SK-N-SH treated with all-trans-retinoic acid at 6 μM for 48 hours (cell line): ENCODE measurements around the gene KIFC3.

Source experiments
- ATAC-seq: fragments of 200-7000 bp; cut with Tn5 transposase; 3 replicates; pipeline ENCODE4 v1.9.1; 2020; ENCODE audit warnings: mild to moderate bottlenecking, moderate library complexity
- ARNTL ChIP-seq: fragments of 450-650 bp; formaldehyde crosslinking; IDR thresholded peaks from 2 replicates; pipeline ENCODE4 v1.5.0; 2020; ENCODE audit warnings: low read depth, mild to moderate bottlenecking, moderate library complexity, borderline replicate concordance
- BACH2 ChIP-seq: fragments of 250-450 bp; sonication (Bioruptor Pico); IDR thresholded peaks from 2 replicates; pipeline ENCODE4 v1.9.0; 2021; ENCODE audit warnings: mild to moderate bottlenecking, borderline replicate concordance
- CSDC2 ChIP-seq: fragments of 250-450 bp; sonication (Bioruptor Pico); IDR thresholded peaks from 2 replicates; pipeline ENCODE4 v1.5.0; 2020; ENCODE audit warnings: mild to moderate bottlenecking, moderate library complexity
- ESRRG ChIP-seq: fragments of 250-450 bp; sonication (Bioruptor Pico); IDR thresholded peaks from 2 replicates; pipeline ENCODE4 v1.6.1; 2021; ENCODE audit warnings: mild to moderate bottlenecking
- GLIS3 ChIP-seq: fragments of 250-450 bp; sonication (Bioruptor Pico); IDR thresholded peaks from 2 replicates; pipeline ENCODE4 v1.5.0; 2020; ENCODE audit warnings: mild to moderate bottlenecking, moderate library complexity
- ISL1 ChIP-seq: fragments of 250-450 bp; sonication (Bioruptor Pico); IDR thresholded peaks from 2 replicates; pipeline ENCODE4 v2.1.2; 2022; ENCODE audit warnings: mild to moderate bottlenecking, moderate library complexity
- OSR1 ChIP-seq: fragments of 250-450 bp; sonication (Bioruptor Pico); IDR thresholded peaks from 2 replicates; pipeline ENCODE4 v1.8.0; 2022; ENCODE audit warnings: moderate library complexity, mild to moderate bottlenecking, inconsistent platforms
- PPARA ChIP-seq: fragments of 250-450 bp; sonication (Bioruptor Pico); IDR thresholded peaks from 2 replicates; pipeline ENCODE4 v1.5.0; 2020; ENCODE audit warnings: mild to moderate bottlenecking, borderline replicate concordance
- RARB ChIP-seq: fragments of 250-450 bp; sonication (Bioruptor Pico); IDR thresholded peaks from 2 replicates; pipeline ENCODE4 v1.8.0; 2021; ENCODE audit warnings: mild to moderate bottlenecking, moderate library complexity
- SNAI2 ChIP-seq: fragments of 250-450 bp; sonication (Bioruptor Pico); IDR thresholded peaks from 2 replicates; pipeline ENCODE4 v1.5.0; 2020; ENCODE audit warnings: mild to moderate bottlenecking, moderate library complexity
- TCF4 ChIP-seq: fragments of 250-450 bp; sonication (Bioruptor Pico); IDR thresholded peaks from 2 replicates; pipeline ENCODE4 v1.8.0; 2021; ENCODE audit warnings: mild to moderate bottlenecking, moderate library complexity, borderline replicate concordance
- TOX ChIP-seq: fragments of 250-450 bp; sonication (Bioruptor Pico); IDR thresholded peaks from 2 replicates; pipeline ENCODE4 v1.8.0; 2021; ENCODE audit warnings: mild to moderate bottlenecking, moderate library complexity, borderline replicate concordance
- ZC3H10 ChIP-seq: fragments of 250-450 bp; sonication (Bioruptor Pico); IDR thresholded peaks from 2 replicates; pipeline ENCODE4 v1.5.1; 2021; ENCODE audit warnings: mild to moderate bottlenecking, moderate library complexity
- ZFP3 ChIP-seq: fragments of 250-450 bp; sonication (Bioruptor Pico); IDR thresholded peaks from 2 replicates; pipeline ENCODE4 v1.5.0; 2020; ENCODE audit warnings: mild to moderate bottlenecking, moderate library complexity
- ZFP30 ChIP-seq: fragments of 450-650 bp; formaldehyde crosslinking; IDR thresholded peaks from 2 replicates; pipeline ENCODE4 v1.5.0; 2022; ENCODE audit warnings: mild to moderate bottlenecking, moderate library complexity
- ZNF565 ChIP-seq: fragments of 450-650 bp; formaldehyde crosslinking; conservative IDR thresholded peaks from 2 replicates; pipeline ENCODE4 v1.5.0; 2020; ENCODE audit warnings: low read depth, mild to moderate bottlenecking, moderate library complexity
- ZNF70 ChIP-seq: fragments of 450-650 bp; formaldehyde crosslinking; IDR thresholded peaks from 2 replicates; pipeline ENCODE4 v1.5.0; 2020; ENCODE audit warnings: mild to moderate bottlenecking, moderate library complexity
- ZNF8 ChIP-seq: fragments of 450-650 bp; formaldehyde crosslinking; IDR thresholded peaks from 2 replicates; pipeline ENCODE4 v1.5.0; 2020; ENCODE audit warnings: mild to moderate bottlenecking, moderate library complexity
- TF ChIP-seq, protein P1 (sequence below): fragments of 250-450 bp; sonication (Bioruptor Pico); IDR thresholded peaks from 2 replicates; pipeline ENCODE4 v1.5.1; 2020; ENCODE audit warnings: low read depth, mild to moderate bottlenecking, moderate library complexity
- TF ChIP-seq, protein P2 (sequence below): fragments of 250-450 bp; sonication (Bioruptor Pico); IDR thresholded peaks from 2 replicates; pipeline ENCODE4 v1.5.0; 2020; ENCODE audit warnings: mild to moderate bottlenecking, moderate library complexity
- TF ChIP-seq, protein P3 (sequence below): fragments of 250-450 bp; sonication (Bioruptor Pico); IDR thresholded peaks from 2 replicates; pipeline ENCODE4 v1.8.0; 2020; ENCODE audit warnings: mild to moderate bottlenecking, moderate library complexity, borderline replicate concordance
- TF ChIP-seq, protein P4 (sequence below): fragments of 250-450 bp; sonication (Bioruptor Pico); IDR thresholded peaks from 2 replicates; pipeline ENCODE4 v1.5.1; 2021; ENCODE audit warnings: mild to moderate bottlenecking, moderate library complexity
- TF ChIP-seq, protein P5 (sequence below): fragments of 250-450 bp; sonication (Bioruptor Pico); IDR thresholded peaks from 2 replicates; pipeline ENCODE4 v1.8.0; 2021; ENCODE audit warnings: low read depth, mild to moderate bottlenecking, moderate library complexity, borderline replicate concordance

Gene KIFC3

DNA sequence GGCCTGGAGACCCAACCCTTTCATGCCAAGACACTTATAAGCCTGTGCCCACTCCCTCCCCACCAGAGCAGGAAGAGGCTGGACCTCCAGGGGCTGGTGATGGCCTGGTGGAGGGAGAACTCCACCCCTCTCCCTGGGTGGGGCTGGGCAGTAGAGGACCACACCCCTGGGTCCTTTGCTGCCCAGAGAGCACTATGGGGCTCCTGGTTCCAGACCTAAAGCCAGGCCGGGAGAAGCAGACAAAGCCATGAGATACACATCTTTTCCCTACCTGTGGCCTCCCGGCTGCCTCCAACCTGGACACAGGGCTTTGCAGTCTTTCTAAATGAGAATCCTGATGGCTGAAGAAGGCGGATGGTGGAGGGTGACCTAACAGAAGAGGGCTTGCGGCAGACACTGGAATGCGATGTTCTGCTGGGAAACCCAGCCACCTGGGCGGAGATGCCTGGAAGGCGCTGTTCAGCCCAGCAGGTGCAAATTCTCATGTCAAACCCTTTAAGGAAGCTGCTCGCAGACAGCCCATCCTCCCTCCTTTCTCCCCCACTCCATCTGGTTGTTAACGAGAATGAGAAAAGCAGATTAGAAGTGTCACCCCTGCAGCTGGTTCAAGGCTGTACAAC, 43.9 kb upstream of the KIFC3 start:
- no peak for TF ChIP-seq PPARA (CRISPR knock-in tag)
- TF ChIP-seq RARB (CRISPR knock-in tag), result no peak
- TF ChIP-seq TCF4 (CRISPR knock-in tag), result no peak
- TF ChIP-seq GLIS3, result no peak
- no peak for TF ChIP-seq CSDC2 (CRISPR knock-in tag)
- TF ChIP-seq, protein P1, sequence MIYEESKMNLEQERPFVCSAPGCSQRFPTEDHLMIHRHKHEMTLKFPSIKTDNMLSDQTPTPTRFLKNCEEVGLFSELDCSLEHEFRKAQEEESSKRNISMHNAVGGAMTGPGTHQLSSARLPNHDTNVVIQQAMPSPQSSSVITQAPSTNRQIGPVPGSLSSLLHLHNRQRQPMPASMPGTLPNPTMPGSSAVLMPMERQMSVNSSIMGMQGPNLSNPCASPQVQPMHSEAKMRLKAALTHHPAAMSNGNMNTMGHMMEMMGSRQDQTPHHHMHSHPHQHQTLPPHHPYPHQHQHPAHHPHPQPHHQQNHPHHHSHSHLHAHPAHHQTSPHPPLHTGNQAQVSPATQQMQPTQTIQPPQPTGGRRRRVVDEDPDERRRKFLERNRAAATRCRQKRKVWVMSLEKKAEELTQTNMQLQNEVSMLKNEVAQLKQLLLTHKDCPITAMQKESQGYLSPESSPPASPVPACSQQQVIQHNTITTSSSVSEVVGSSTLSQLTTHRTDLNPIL (CRISPR knock-in tag), result no peak
- TF ChIP-seq ZC3H10 (CRISPR knock-in tag), result no peak
- no peak for TF ChIP-seq ZNF565 (CRISPR knock-in tag)
- TF ChIP-seq, protein P2, sequence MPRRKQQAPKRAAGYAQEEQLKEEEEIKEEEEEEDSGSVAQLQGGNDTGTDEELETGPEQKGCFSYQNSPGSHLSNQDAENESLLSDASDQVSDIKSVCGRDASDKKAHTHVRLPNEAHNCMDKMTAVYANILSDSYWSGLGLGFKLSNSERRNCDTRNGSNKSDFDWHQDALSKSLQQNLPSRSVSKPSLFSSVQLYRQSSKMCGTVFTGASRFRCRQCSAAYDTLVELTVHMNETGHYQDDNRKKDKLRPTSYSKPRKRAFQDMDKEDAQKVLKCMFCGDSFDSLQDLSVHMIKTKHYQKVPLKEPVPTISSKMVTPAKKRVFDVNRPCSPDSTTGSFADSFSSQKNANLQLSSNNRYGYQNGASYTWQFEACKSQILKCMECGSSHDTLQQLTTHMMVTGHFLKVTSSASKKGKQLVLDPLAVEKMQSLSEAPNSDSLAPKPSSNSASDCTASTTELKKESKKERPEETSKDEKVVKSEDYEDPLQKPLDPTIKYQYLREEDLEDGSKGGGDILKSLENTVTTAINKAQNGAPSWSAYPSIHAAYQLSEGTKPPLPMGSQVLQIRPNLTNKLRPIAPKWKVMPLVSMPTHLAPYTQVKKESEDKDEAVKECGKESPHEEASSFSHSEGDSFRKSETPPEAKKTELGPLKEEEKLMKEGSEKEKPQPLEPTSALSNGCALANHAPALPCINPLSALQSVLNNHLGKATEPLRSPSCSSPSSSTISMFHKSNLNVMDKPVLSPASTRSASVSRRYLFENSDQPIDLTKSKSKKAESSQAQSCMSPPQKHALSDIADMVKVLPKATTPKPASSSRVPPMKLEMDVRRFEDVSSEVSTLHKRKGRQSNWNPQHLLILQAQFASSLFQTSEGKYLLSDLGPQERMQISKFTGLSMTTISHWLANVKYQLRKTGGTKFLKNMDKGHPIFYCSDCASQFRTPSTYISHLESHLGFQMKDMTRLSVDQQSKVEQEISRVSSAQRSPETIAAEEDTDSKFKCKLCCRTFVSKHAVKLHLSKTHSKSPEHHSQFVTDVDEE (CRISPR knock-in tag), result no peak
- TF ChIP-seq, protein P3, sequence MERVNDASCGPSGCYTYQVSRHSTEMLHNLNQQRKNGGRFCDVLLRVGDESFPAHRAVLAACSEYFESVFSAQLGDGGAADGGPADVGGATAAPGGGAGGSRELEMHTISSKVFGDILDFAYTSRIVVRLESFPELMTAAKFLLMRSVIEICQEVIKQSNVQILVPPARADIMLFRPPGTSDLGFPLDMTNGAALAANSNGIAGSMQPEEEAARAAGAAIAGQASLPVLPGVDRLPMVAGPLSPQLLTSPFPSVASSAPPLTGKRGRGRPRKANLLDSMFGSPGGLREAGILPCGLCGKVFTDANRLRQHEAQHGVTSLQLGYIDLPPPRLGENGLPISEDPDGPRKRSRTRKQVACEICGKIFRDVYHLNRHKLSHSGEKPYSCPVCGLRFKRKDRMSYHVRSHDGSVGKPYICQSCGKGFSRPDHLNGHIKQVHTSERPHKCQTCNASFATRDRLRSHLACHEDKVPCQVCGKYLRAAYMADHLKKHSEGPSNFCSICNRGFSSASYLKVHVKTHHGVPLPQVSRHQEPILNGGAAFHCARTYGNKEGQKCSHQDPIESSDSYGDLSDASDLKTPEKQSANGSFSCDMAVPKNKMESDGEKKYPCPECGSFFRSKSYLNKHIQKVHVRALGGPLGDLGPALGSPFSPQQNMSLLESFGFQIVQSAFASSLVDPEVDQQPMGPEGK (CRISPR knock-in tag), result no peak
- TF ChIP-seq OSR1, result no peak
- TF ChIP-seq, protein P4, sequence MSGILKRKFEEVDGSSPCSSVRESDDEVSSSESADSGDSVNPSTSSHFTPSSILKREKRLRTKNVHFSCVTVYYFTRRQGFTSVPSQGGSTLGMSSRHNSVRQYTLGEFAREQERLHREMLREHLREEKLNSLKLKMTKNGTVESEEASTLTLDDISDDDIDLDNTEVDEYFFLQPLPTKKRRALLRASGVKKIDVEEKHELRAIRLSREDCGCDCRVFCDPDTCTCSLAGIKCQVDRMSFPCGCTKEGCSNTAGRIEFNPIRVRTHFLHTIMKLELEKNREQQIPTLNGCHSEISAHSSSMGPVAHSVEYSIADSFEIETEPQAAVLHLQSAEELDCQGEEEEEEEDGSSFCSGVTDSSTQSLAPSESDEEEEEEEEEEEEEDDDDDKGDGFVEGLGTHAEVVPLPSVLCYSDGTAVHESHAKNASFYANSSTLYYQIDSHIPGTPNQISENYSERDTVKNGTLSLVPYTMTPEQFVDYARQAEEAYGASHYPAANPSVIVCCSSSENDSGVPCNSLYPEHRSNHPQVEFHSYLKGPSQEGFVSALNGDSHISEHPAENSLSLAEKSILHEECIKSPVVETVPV (CRISPR knock-in tag), result no peak
- TF ChIP-seq, protein P5, sequence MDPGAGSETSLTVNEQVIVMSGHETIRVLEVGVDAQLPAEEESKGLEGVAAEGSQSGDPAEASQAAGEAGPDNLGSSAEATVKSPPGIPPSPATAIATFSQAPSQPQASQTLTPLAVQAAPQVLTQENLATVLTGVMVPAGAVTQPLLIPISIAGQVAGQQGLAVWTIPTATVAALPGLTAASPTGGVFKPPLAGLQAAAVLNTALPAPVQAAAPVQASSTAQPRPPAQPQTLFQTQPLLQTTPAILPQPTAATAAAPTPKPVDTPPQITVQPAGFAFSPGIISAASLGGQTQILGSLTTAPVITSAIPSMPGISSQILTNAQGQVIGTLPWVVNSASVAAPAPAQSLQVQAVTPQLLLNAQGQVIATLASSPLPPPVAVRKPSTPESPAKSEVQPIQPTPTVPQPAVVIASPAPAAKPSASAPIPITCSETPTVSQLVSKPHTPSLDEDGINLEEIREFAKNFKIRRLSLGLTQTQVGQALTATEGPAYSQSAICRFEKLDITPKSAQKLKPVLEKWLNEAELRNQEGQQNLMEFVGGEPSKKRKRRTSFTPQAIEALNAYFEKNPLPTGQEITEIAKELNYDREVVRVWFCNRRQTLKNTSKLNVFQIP (CRISPR knock-in tag), result no peak
- no peak for TF ChIP-seq ISL1 (CRISPR knock-in tag)
- TF ChIP-seq ESRRG (CRISPR knock-in tag), result no peak
- no peak for TF ChIP-seq ZFP3 (CRISPR knock-in tag)
- no peak for ATAC-seq

DNA sequence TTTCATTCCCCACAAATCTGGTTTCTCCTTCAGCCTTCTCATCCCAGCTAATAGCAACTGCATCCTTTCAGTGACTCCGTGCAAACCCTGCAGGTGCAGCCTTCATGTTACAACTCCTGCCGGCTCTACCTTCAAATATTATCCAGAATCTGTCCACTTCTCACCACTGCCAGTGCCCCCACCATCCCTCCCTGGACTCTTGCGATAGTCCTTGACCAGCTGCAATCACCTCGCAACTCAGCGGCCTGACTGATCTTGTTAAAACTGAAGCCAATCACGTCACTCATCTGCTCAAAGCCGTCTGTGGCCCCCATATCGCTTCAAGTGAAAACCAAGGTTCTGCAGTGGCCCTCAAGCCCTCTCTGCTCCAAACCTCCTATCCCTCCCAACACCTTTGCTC, 42.8 kb upstream of the KIFC3 start:
- ATAC-seq, result no peak
- TF ChIP-seq ISL1 (CRISPR knock-in tag), result no peak
- no peak for TF ChIP-seq RARB (CRISPR knock-in tag)
- no peak for TF ChIP-seq ZFP30 (CRISPR knock-in tag)
- TF ChIP-seq ESRRG (CRISPR knock-in tag), result no peak
- no peak for TF ChIP-seq ZNF70
- no peak for TF ChIP-seq SNAI2
- no peak for TF ChIP-seq TOX (CRISPR knock-in tag)
- no peak for TF ChIP-seq ZNF8
- TF ChIP-seq TCF4 (CRISPR knock-in tag), result no peak
- TF ChIP-seq BACH2 (CRISPR knock-in tag), result no peak
- TF ChIP-seq ARNTL, result no peak
- no peak for TF ChIP-seq ZNF565 (CRISPR knock-in tag)
- TF ChIP-seq, protein P5 (CRISPR knock-in tag), result no peak
